GF-D8 (cell line): ENCODE results near the gene ATG101.
A peak's percentile ranks its signal among the peaks of the same experiment; 100 is the strongest.

Experiments used
- DNase-seq: peaks from one replicate; lab custom pipeline; 2025; lab: John Stamatoyannopoulos, UW

ATG101 gene

DNA sequence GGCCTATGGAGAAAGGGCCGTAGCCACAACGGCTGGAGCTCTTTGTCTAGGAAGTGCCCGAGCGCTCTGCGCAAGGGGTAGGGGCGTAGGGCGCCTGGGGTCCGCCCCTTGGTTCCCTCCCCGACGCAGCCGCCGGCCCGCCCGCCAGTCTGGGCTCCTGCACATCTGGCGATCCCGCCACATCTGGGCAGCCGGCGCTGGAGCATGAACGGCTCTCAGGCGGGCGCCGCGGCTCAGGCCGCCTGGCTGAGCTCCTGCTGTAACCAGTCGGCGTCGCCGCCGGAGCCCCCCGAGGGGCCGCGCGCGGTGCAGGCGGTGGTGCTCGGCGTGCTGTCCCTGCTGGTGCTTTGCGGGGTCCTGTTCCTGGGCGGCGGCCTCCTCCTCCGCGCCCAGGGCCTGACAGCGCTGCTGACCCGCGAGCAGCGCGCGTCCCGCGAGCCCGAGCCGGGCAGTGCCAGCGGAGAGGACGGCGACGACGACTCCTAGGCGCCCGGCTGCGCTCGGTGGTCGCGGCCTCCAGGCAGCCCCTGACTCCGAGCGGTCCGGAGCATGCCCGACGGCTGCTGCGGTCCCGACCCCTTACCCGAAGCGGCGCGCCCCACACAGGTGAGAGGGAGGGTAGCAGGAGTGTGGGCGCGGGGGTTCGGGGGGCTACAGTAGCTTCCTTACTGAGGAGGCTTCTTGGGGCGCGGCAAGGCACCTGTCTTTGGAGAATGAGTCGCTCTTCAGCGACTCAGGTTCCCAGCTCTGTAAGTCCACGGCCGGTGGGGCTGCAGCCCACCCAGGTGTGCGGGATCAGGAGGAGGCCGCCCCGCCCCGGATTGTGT is 10.0 kb downstream of the ATG101 start, which contains the start of gene SMIM41:
Gene SMIM41 (plus strand): TSS at position 129 of the 827 bp plus-strand sequence. CDS start 76 bp downstream, at position 205.
- DNase-seq = no peak

GRCh38 chr12:52080403-52081251 is 10.8 kb downstream of the ATG101 start:
- DNase-seq = no peak

- peak; percentile 27 for DNase-seq
Measured at GRCh38 chr12:52081263-52081733, 11.5 kb downstream of the ATG101 start.

- DNase-seq = no peak
Measured at GRCh38 chr12:52082026-52082668, 12.4 kb downstream of the ATG101 start.

DNA sequence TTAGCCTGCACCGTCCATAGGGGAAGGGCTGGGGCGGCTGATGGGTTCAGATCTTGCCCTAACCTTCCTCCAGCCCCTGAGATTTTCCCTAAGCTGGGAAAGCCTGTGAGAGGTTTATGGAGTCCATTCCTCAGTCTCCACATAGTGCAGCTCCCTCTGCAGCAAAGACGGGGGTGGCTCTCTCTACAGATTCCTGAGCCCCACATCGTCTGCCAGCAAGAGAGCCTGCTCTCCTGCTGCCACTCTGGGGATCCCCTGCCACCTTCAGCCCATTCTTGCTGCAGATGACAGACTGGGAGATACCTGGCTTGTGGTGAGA is 12.8 kb downstream of the ATG101 start:
- no peak for DNase-seq

GRCh38 chr12:52082988-52083637 is 13.3 kb downstream of the ATG101 start:
- DNase-seq = no peak

GRCh38 chr12:52083638-52083996 is 13.8 kb downstream of the ATG101 start:
- no peak for DNase-seq

- DNase-seq = no peak
Measured at GRCh38 chr12:52084491-52085231, 14.9 kb downstream of the ATG101 start.

GRCh38 chr12:52085682-52086180 is 16.0 kb downstream of the ATG101 start:
- no peak for DNase-seq

DNA sequence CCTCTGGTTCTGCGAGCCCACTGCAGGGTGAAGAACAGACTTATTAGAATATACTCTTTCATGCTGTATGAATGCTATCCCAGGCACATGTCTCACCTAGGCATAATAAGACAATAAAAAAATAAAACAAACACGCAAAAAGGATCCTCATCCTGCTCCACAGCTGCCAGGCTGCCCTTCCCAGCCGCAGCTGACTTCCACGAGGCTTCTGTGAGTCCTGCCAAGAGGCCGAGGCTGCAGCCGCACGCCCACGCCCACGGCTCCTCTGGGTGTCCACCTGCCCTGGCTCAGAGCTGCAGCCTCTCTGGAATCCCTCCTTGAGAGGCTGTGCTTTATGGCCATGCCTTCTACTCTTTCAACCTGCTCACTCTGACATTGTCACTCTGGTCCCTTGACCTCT is 16.6 kb downstream of the ATG101 start:
- no peak for DNase-seq

DNA sequence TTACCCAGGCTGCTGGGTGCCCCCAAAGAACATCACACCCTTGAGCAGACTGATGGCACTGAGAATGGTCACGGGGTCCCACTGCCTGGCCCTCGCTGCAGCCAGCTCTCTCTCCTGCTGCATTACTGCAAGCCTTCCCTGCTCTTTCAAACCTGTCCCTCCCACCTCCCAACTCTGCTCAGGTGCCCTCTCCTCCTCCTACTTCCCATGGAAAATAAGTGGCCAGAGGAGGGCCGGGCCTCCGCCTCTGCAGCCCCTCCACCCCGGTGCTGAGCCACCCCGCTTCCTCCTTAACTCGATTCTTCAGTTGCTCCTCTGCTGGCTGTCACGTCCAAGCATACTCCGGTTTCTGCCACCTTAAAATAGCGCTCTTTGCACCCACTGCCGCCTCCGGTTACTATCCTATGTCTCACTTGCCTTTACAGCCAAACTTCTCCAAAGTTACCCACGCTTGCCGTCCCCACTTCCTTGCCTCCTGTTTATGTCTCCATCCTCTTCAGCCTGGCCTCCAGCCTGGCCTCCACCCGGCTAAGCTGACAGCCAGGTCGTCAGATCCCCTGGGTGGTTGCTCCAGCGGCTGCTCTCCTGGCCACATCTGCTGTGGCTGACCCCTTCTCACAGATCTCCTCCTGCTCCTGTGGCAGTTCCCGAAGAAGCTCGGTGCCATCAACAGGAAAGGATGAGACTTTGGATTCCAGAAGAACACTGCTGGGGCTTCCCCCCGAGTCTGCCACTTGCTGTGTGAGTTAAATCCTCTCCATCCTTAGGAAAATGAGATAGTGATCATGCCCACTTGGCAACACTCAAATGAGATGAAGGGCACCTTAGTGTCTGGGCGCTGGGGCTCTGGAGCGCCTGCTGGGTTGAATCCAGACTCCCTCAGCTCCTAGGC is 17.4 kb downstream of the ATG101 start:
- no peak for DNase-seq

- no peak for DNase-seq
Measured at GRCh38 chr12:52087961-52088820, 18.4 kb downstream of the ATG101 start.

- no peak for DNase-seq
Measured at GRCh38 chr12:52089491-52089890, 19.7 kb downstream of the ATG101 start.

- DNase-seq = no peak
Measured at GRCh38 chr12:52090291-52090690, 20.5 kb downstream of the ATG101 start.

- DNase-seq = no peak
Measured at GRCh38 chr12:52091061-52091460, 21.3 kb downstream of the ATG101 start.

GRCh38 chr12:52091869-52092268 is 22.1 kb downstream of the ATG101 start:
- DNase-seq = no peak

- DNase-seq = no peak
Measured at GRCh38 chr12:52093346-52093745, 23.6 kb downstream of the ATG101 start.

DNA sequence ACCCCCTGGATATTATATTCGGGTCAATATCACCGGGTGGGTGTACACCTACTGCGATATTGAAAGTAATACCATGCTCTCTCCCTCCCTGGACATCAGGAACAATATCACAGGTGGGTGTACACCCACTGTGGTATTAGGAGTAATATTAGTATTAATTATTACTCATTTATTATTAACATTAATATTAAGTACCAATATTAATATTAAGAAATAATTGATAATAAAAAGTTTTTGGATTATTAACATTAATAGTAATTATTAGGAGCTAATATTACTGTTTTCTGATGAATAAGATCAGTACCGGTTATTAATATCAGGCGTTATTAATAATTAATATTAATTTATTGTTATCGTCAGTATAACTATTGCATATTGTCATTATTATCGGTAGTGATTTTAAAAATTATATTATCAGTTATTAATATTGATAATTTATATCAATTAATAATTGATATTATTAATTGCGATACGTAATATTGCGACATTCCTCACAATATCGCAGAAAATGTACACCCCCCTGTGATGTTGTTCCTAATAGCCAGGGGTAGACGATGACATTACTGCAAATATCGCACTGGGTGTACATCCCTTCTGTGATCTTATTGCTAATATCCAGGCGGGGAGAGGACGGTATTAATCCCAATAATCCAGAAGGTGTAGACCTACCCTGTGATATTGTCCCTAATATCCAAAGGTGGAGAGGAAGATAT is 26.7 kb downstream of the ATG101 start:
- DNase-seq = no peak
